NCI-H526 treated with DMSO at 0.1 percent for 48 hours (cell line): ENCODE data around the gene CCNB1.
A peak's percentile ranks its signal among the peaks of the same experiment; 100 is the strongest.
"Not testable (repeated sequence)": the region's sequence is repeated elsewhere in the genome, so short reads cannot be mapped to it uniquely, and the experiment has no call there.

ENCODE experiments used
- DNase-seq: peaks from one replicate; lab custom pipeline; 2025; lab: John Stamatoyannopoulos, UW

CCNB1 gene

GRCh38 chr5:69166686-69167492 is at the start of gene CCNB1:
CCNB1 (plus strand) TSS chr5:69167150; CDS start chr5:69167263, 113 bp downstream.
- peak; percentile 92 for DNase-seq

GRCh38 chr5:69129413-69129812 is 37.5 kb upstream of the CCNB1 start:
- no peak for DNase-seq

GRCh38 chr5:69130241-69130640 is 36.7 kb upstream of the CCNB1 start:
- DNase-seq = no peak

- peak; percentile 9 for DNase-seq
These were observed 35.6 kb upstream of the CCNB1 start for GRCh38 chr5:69131304-69131703.

- no peak for DNase-seq
These were observed 32.8 kb upstream of the CCNB1 start for GRCh38 chr5:69134126-69134525.

GRCh38 chr5:69136293-69136692 is 30.7 kb upstream of the CCNB1 start:
- peak; percentile 83 for DNase-seq

GRCh38 chr5:69137208-69137607 is 29.7 kb upstream of the CCNB1 start:
- not testable (repeated sequence) for DNase-seq

GRCh38 chr5:69137807-69138206 is 29.1 kb upstream of the CCNB1 start:
- DNase-seq = no peak

GRCh38 chr5:69138766-69139165 is 28.2 kb upstream of the CCNB1 start:
- no peak for DNase-seq

- DNase-seq = not testable (repeated sequence)
These were observed 26.7 kb upstream of the CCNB1 start for GRCh38 chr5:69140239-69140638.

- no peak for DNase-seq
These were observed 26.1 kb upstream of the CCNB1 start for GRCh38 chr5:69140827-69141226.

GRCh38 chr5:69148576-69148975 is 18.4 kb upstream of the CCNB1 start:
- not testable (repeated sequence) for DNase-seq

GRCh38 chr5:69148981-69149675 is 17.8 kb upstream of the CCNB1 start:
- DNase-seq = no peak

- DNase-seq = no peak
These were observed 17.3 kb upstream of the CCNB1 start for GRCh38 chr5:69149676-69150010.

GRCh38 chr5:69152731-69153130 is 14.2 kb upstream of the CCNB1 start:
- DNase-seq = no peak

GRCh38 chr5:69156456-69156855 is 10.5 kb upstream of the CCNB1 start:
- no peak for DNase-seq

GRCh38 chr5:69158039-69158438 is 8.9 kb upstream of the CCNB1 start:
- no peak for DNase-seq

- DNase-seq = no peak
These were observed 6.3 kb upstream of the CCNB1 start for GRCh38 chr5:69160651-69161050.

- no peak for DNase-seq
These were observed 524 bp downstream of the CCNB1 start for GRCh38 chr5:69167493-69167855.

- DNase-seq = no peak
These were observed 979 bp downstream of the CCNB1 start for GRCh38 chr5:69167929-69168328.

- no peak for DNase-seq
These were observed 3.5 kb downstream of the CCNB1 start for GRCh38 chr5:69170495-69170894.

GRCh38 chr5:69170969-69171368 is 4.0 kb downstream of the CCNB1 start:
- DNase-seq = no peak

- not testable (repeated sequence) for DNase-seq
These were observed 14.8 kb downstream of the CCNB1 start for GRCh38 chr5:69181659-69182293.
